Measurements from ENCODE around the gene MYO5B.
"Not testable (repeated sequence)": the region's sequence is repeated elsewhere in the genome, so short reads cannot be mapped to it uniquely, and the experiment has no call there.

Gene MYO5B

DNA sequence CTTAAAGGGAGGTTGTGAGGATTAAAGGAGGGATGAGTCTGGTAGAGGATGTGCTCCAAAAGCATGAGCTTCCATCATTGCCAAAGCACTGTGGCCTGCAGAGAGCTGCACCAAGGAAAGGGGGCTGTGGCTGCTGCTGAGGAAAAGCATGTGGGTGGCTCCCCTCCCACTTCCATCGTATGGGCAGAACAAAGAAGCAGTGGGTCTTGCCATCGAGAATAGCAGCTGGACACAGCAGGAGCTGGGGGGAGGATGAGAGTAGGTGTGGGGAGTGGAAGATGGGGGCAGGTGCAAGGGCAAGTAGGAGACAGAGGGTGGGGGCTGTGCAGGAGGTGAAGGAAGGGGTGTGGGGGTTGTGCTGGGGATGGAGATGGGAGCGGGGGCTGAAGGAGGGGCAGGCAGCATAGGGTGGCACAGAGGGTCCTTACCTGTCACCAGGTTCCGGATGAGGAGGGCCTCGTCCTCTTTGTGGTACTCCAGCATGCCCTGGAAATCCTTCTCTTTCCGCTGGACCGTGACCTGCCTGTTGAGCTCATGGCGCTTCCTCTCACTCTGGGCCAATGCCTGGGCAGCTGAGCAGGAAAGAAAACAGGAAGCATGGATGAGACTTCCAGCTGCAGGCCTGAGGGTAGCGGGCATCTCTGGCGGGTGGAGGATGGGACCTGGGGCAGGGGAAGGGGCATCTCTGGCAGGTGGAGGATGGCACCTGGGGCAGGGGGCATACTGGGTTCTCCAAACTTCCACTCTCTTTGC is 348.1 kb downstream of the MYO5B start:
- DNase-seq = no peak

DNA sequence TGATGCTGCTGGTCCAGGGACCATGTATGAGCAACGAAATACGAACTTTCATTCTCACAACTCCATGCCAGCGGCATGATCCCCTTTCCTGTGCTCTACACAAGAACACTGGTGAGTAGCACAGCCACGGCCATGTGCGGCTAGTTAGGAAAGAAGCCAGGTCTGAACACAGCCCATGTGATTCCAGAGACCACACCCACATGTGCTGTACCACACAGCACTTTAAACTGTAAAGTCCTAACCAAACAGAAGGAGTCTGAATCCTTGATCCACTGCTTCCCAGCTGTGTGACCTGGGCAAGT is 348.6 kb downstream of the MYO5B start:
- peak; percentile 47 for DNase-seq

DNA sequence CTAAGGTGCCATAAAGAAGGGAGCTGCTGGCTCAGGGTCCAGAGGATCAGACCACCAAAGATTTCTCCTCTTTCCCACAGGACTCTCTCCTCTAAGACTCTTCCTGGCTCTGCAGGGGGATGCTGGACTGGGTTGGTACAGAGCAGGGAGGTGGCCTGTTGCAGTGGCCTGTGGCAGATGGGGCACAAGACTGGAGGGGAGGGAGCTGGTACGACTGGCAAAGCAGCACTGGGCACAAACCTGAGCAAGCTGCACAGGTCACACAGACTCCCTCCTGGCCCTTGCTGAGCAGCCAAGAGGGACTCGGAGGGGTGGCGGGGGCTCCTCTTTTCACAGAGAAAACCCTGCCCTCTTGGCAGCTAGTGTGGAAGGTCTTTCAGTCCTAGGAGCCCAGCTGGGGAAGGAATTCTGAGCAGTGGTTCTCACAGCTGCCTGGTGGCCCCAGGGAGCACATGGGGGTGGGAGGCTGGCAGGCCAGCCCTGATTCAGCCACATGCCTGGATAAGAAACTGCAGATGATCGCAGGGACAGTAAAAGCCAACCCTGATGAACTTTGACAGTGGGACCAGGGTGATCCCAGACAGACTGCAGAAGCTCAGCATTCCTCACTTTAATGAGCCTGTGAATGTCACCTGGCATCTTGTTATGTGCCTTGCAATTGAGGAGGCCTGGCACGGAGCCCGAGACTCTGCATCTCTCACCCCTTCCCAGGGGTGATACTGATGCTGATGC is 349.2 kb downstream of the MYO5B start:
- peak; percentile 62 for DNase-seq

DNA sequence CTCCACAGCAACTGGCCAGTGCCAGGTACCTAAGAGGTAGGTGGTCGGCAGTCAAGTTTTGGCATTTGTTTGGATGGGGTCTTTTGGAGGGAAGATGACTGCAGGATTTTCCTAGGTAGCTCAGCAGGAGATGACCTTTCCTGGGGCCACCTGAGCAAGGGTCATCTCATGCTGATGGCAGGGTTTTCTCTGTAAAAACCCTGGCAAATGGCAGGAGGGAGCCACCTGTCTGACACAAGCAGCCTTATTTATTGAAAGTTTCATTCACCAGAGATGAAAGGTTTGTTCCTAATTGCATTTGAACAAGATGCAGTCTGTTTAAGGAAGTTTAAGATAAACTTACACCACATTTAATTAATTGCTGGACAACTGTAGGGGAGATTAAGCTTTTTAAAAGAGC is 350.0 kb downstream of the MYO5B start:
- DNase-seq = peak; percentile 16

DNA sequence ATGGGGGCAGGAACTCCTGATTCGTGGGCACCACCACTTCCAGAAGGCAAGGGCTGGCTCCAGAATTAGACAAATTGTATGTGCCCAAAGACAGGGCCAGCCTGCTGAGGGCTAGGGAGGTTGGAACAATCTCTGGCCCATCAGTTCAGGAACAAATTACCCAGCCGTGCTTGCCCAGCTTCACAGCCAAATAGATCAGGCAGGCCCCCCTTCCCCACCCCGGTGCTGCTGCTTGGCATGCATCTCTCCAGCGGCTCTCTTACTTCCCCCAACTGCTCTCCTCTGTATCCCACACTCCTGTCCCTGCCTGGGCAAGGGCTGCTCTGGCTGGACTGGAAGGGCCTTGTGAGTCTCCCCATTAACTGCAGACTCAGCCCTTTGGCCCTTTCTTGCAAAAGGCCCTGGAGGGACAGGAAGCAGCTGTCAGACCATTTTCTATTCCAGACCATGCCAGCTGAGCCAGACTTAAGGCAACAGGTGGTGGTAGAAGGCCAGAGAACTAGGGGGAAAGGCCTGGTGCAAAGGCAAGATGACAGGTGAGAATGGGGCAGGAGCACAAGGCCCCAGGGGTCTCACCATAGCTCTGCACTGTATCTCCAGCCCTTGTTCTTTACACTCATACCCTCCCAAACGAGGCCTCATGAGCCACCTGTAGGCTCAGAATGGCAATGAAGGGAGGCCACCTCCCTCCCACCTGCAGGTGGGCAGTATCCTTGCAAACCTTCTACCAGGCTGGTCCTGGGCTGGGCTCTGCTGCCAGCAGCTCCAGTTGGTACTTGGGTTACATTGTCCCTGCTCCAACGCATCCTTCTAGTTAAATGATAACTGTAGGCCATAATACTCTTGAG is 350.9 kb downstream of the MYO5B start:
- peak; percentile 42 for DNase-seq

DNA sequence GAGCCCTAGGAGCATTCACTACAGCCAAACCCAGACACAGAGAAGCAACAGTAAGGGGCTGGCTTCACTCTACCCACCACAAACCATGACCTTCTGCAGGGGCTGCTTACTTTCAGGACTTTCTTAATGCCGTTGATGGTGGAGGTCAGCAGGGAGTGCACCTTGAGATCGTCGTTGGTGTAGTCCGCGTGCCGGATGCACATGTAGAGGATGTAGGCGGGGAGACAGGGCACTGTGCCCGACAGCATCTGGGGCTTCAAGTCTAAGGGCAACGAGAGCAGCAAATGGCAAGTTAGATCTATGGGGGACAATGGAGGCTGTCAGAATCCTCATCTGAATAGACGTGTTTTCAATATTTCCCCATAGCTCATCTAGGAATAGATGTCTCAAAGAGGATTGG is 351.8 kb downstream of the MYO5B start:
- DNase-seq = peak; percentile 18

DNA sequence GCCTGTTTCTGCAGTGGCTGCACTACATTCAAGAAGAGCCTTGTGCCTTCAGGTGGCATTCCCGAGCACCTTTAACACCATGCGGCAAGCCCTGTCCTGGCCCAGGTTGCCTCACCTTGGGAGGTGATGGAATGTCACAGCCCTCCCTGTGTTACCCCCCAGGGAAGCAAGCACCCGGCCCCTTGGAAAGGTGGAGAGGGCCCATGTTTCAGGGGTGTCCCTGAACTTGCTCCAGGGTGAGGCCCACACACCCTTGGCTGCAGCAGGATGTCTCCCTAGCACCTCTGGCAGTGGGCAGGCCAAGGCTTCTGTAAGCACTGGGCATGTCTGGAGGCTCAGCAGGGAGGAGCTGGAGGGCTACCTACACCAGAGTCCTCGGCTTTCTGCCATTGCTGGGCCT is 352.3 kb downstream of the MYO5B start:
- peak; percentile 20 for DNase-seq

DNA sequence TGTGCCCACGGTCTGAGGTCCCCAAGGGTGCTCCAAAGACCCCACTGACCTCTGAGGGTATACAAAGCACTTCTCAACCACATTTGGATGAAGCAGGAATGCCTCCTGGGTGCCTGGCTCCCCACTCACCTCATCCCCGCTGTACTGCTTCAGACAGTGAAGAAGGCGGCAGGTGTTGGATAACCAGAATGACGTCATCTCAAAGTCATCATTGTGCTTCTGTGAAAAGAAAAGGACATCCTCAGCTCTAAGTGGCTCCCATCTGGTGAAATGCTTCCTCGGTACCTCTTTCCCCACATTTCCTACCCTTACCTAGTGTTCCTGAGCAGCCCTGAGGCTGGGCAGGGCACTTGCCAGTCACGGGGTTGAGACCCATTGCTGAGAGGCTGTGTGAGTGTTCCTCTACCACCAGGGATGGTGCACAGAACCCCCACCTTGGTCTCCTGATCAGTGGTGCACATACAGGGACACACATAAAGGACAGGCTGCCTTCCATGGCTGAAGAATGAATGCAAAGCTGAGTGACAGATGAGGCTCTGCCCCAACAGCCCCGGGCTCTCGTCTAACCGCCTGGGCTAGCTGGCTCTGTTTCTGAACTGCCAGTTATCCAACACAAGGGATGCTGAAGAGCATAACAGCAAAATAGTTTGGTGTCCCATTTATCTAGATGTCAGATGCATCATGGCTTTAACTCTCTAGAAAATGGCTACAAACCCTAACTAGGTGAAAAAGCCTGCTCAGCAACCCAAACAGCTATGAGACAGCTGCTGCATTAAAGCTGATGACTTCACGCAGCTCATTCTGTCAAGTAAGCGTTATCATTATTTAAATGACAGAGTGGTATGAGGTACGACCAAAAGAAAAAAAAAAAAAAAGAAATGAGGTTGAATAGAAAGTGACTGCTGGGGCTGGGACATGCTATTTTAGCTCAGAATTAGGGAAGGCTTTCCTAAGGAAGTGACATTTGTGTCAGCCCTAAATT is 353.4 kb downstream of the MYO5B start:
- peak; percentile 15 for DNase-seq

DNA sequence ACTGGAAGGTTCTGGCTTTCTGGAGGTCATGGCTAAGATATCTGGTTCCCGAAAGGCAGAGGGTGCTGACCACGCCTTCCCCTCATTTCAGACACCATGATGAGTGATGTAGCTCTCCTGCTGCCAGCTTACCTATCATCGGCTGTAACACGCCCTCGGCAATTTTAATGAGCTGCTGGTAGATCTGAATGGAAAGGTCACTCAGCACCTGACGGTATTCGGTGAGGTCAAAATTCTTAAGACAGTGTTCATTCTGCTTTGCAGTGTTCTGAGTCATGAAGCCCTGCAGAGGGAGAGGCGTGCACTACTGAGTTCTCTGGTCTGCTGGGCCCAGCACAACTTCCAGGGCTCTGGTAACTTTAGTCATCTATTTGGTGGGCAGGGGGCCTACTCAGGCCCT is 355.9 kb downstream of the MYO5B start:
- DNase-seq = no peak

DNA sequence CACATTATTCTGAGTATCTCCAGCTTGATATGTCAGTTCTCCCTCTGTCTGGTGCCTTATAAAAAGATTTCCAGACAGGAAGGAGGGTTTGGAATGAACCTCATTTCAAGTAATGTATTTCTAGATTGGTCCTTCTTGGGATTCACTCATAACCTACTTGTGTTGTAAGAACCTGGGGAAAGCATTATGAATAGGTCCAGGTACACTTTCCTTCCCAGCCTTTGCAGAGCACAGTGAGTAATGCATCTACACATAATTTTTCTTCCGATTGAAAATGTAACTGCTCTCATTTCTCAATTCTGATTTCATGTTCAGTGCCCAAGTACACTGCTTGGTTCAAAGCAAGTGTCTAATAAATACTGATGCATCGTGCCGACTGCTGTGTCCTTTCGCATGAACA is 356.6 kb downstream of the MYO5B start:
- DNase-seq = no peak

DNA sequence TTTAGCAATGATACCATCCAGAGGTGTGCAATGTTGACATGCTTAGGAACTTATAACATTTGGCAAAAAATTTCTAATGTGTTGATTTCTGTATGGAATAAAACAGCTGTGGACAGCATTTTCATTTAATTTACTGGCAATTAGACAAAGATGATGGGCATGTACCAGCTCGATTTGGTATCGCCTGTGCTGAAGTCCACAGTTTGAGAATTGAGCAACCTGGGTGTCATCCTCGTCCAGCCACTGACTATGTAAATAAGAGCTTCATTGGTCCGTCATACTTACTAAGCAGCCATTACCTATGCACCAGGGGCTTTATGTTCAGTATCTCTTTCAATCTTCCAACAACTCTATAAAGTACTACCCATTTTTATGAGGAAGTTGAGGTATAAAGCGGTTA is 357.1 kb downstream of the MYO5B start:
- no peak for DNase-seq

DNA sequence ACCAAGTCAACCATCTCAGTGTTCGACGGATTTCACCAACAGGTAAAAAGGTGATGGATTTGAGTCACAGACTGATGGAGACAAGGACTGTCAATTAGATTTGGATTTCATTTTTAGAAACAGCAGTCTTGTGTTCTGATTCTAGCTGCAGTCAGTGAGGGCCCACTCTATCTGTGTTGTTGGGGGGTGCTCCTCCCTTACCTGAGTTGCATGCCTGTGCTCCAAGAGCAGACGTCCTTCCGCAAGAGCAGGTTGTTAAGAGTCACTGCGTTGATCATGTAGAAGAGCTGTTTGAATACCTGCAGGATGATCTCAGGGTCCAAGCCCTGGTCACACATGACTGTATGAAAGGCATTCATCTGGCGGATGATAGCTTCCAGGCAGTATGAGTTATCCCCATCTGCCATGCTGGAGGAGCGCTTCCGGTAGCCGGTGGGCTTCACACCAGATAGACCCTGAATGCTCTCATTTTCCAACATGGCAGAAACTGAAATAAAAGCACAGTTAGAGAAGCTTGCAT is 357.6 kb downstream of the MYO5B start:
- DNase-seq = not testable (repeated sequence)

DNA sequence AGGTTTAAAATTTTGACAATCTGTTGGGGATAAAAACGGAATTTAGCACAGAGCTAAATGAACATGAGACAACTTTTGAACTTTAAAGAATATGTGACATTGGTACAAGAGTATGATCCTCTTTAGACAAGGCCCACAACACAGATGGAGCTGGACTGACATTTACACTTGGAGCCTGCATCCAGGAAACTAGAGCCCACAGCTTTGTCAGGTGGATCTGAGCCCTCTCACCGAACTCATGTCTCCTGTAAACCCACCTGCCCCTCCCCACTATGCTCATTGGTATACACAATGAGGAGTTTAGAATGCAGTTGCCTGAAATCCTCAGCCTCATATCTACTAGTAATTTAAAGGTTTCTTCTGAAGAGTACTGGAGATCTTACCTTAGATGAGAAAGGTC is 359.5 kb downstream of the MYO5B start:
- no peak for DNase-seq

DNA sequence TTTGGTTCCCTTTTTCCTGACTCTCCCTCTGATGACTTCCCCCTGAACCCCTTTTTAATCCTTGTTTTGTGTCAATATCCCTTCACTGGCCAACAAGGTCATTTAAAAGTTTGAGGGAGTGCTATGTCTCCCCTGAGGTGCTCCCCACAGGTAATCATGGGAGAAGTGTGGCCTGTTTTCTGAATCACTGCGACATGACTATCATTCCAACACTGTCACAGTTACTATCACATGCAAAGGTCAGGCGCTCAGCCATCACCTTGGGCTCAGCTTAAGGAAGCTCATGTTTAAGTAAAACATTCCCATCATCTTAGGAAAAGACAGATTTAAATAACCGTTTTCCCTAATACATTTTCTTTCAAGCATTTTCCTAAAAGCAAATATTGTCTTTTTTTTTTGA is 360.7 kb downstream of the MYO5B start:
- DNase-seq = no peak

DNA sequence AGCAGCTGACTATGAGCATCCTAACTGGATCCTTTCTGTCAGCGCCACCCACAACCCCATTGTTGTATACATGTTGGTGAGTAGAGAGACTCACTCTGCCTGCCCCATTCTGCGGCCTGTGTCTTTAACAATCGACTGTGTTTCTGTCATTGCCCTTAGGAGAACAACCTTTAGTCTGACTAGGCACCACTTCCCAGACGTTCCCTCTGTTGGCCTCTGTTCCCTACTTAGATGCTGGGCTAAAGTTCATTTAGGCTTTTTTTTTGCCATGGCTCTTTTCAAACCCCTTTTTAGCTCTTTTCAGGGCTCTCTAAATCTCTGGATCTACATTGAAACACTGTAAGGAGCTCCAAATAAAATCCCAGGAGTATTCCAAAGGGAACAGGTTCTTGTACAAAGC is 361.1 kb downstream of the MYO5B start:
- DNase-seq = no peak

DNA sequence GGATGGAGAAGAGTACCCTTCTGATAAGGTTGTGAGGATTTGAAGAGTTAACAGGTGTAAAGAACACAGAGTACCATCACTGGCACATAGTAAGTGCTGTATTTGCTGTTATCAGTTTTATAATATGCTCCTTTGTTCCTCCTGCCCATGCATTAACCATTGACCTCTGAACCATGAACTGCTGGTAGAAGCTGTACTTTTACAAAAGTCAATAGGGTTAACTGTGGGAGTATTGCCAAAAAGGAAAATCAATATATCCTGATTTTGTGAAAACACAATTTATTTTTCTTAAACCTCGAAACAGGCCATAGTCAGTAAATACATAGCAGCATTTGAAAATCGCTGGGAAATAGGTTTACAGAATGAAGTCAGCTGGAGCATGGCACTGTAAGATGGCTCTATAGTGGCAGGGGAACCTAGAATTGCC is 362.7 kb downstream of the MYO5B start:
- no peak for DNase-seq

DNA sequence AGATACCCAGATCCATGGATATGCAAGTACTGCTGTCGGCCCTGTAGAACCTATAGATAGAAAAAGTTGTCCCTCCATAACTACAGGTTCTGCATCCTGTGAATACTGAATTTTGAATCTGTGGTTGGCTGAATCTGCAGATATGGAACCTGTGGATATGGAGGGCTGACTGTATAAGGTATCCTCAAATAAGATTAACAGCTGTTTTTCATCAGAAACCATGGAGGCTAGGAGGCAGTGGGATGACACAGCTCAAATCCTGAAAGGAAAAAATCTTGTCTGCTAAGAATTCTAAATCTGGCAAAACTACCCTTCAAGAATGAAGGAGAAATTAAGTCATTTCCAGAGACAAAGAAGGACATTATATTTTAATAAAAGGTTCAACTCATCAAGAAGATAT is 367.0 kb downstream of the MYO5B start:
- DNase-seq = no peak

DNA sequence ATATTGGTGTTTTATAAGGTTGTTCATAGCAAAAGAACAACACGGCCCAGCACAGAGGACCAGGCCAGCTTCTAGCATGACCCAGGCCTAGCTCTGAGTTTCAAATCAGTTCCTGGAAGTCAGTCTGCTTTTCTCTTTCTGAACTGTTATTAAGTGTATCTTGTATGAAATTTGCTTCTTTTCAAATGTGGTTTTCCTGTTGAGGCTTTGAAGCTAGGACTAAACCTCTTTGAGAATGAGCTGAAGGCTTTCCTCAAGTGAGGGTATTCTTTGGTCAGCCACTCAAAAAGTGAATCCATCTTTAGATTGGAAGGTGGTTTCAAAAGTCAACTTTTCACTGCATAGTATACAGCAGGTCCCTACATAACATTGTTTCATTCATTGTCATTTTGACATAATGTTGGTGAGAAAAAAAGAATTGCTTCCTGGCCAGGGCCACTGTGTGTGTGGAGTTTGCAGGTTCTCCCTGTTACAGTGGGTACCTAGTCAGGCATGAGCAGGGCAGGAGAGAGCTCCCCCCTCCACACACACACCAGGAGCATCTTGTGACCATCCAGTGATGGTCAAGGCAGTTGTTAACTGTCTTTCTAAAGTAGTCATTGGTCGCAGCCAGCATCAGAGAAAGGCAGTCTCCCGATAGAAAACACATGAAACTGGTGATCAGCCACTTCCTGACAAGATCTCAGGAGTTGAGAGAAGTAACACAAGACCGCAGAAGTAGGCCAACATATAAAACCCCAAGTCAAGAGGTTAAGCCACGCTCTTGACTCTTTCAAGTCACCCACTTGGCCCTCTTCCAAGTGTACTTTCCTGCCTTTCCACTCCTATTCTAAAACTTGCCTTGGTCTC is 374.9 kb downstream of the MYO5B start:
- DNase-seq = no peak

DNA sequence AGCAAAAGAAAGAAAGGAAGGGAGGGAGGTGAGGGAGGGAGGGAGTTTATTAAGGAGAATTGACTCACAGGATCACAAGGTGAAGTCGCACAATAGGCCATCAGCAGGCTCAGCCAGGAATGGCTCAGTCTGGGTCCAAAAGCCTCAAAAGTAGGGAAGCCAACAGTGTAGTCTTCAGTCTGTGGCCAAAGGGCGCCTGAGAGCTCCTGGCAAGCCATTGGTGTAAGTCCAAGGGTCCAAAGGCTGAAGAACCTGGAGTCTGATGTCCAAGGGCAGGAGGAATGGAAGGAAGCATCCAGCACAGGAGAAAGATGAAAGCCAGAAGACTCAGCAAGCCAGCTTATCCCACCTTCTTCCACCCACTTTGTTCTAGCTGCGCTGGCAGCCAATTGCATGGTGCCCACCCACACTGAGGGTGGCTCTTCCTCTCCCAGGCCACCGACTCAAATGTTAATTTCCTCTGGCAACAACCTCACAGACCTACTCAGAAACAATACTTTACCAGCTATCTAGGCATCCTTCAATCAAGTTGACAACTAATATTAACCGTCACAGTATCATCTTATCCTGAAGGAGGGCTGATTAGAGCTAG is 375.8 kb downstream of the MYO5B start:
- no peak for DNase-seq

DNA sequence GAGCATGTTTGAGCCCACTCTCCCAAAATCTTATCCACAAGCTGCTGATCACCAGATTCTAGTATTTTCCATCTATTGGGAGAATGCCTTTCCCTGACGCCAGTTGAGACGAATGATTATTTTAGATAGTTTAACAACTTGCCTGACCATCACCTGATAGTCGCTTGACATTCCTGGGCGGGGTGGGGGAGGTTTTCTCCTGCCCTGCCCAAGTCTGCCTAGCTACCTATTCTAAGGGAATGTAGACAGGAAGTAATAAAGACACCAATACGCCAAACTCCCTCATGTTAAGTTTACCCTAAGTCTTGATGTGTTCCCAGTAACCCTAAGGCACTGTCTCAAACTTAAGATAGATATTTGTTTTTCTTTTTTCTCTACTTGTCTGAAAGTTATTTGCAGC is 377.0 kb downstream of the MYO5B start:
- DNase-seq = no peak

DNA sequence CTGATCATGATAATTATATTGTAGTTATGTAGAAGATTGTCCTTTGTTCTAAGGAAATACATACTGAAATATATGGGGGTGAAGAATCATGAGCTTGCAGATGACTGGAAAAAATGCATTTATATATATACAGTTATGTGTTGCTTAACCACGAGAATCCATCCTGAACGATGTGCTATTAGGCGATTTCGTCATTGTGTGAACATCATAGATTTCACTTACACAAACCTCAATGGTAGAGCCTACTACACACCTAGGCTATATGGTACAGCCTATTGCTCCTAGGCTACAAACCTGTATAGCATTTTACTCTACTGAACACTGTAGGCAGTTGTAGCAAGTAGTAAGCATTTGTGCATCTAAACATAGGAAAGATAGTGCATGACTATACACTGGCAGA is 379.0 kb downstream of the MYO5B start:
- no peak for DNase-seq
